B cell (primary cell): Measurements from ENCODE around the gene SLC2A4. TPM values are rescaled to one million over a fixed set of nuclear protein-coding genes. Genes with fewer than 3 reads are reported as not detected.

Experiments
- ATAC-seq: fragments of 200-7000 bp; cut with Tn5 transposase; one replicate; pipeline ENCODE4 v1.10.0; 2021; ENCODE audit warnings: low read depth, mild to moderate bottlenecking, moderate number of reproducible peaks, moderate library complexity
- CTCF ChIA-PET: fragments of 350-600 bp; sonication (Branson Sonifier 250); formaldehyde crosslinking; loops from one replicate; lab custom pipeline; 2021; ENCODE audit warnings: antibody characterized with exemption, inconsistent platforms; lab: Charles Lee
- POLR2A ChIA-PET: fragments of 350-600 bp; sonication (Branson Sonifier 250); formaldehyde crosslinking; loops from one replicate; lab custom pipeline; 2021; ENCODE audit warnings: antibody characterized with exemption; lab: Charles Lee
- DNase-seq: peaks from one replicate; pipeline ENCODE4 v3.0.0; 2013
- H2AFZ ChIP-seq: 2 replicates; pipeline ENCODE4 v1.6.1; 2012; ENCODE audit warnings: mild to moderate bottlenecking, low read depth, low read length; ENCODE audit not compliant: insufficient read depth, poor library complexity, severe bottlenecking
- H3K27ac ChIP-seq, 2 donors: 1 replicate in 1 of 2; 2 replicates in 1 of 2; pipeline ENCODE4 v1.5.1; 2012 to 2013; ENCODE audit warnings: low read length in 2 of 2, mild to moderate bottlenecking in 2 of 2, moderate library complexity in 1 of 2
- H3K27me3 ChIP-seq, 4 experiments: fragments of 200-600 bp in 1 of 4; sonication (generic) in 1 of 4; replicated peaks in 1 of 4; 1 replicate in 2 of 4; 2 replicates in 2 of 4; pipeline versions ENCODE4 v1.6.1 to v1.7.0; 2013 to 2016; ENCODE audit warnings: low read length in 3 of 4, mild to moderate bottlenecking in 2 of 4, mixed read lengths in 1 of 4, moderate library complexity in 1 of 4; ENCODE audit not compliant: insufficient read depth in 4 of 4, control insufficient read depth in 3 of 4; ENCODE audit errors: control extremely low read depth in 1 of 4
- H3K36me3 ChIP-seq, 2 experiments: replicated peaks in 1 of 2; 1 replicate in 1 of 2; 2 replicates in 1 of 2; pipeline versions ENCODE4 v1.6.1 to v1.7.1; 2013; ENCODE audit warnings: low read length in 1 of 2; ENCODE audit not compliant: insufficient read depth in 2 of 2, control insufficient read depth in 1 of 2; ENCODE audit errors: control extremely low read depth in 1 of 2, extremely low read depth in 1 of 2
- H3K4me1 ChIP-seq, 2 donors: fragments of 200-600 bp in 1 of 2; sonication (generic) in 1 of 2; 1 replicate in 1 of 2; 2 replicates in 1 of 2; pipeline versions ENCODE4 v1.5.1 to v1.6.1; 2013 to 2017; ENCODE audit warnings: low read length in 2 of 2; ENCODE audit not compliant: control insufficient read depth in 2 of 2, insufficient read depth in 2 of 2
- H3K4me2 ChIP-seq: replicated peaks from 2 replicates; pipeline ENCODE3; 2012; ENCODE audit warnings: mild to moderate bottlenecking, low read depth, low read length; ENCODE audit not compliant: poor library complexity, severe bottlenecking
- H3K4me3 ChIP-seq, 5 experiments: fragments of 200-600 bp in 1 of 5; sonication (generic) in 1 of 5; 1 replicate in 3 of 5; 2 replicates in 2 of 5; pipeline versions ENCODE4 v1.5.1 to v1.7.0; 2011 to 2016; ENCODE audit warnings: low read length in 4 of 5, mild to moderate bottlenecking in 4 of 5, low read depth in 2 of 5, control low read depth in 1 of 5, moderate library complexity in 1 of 5; ENCODE audit not compliant: insufficient read depth in 1 of 5; ENCODE audit errors: control extremely low read depth in 1 of 5, extremely low read depth in 1 of 5
- H3K79me2 ChIP-seq: fragments of 200-600 bp; sonication (generic); one replicate; pipeline ENCODE4 v1.6.0; 2016; ENCODE audit warnings: low read length; ENCODE audit not compliant: control insufficient read depth, insufficient read depth
- H3K9ac ChIP-seq: fragments of 200-600 bp; sonication (generic); 2 replicates; pipeline ENCODE4 v1.6.1; 2017; ENCODE audit warnings: mild to moderate bottlenecking, low read length, moderate library complexity
- H3K9me3 ChIP-seq, 3 donors: one replicate each; pipeline versions ENCODE4 v1.6.1 to v1.7.1; 2013; ENCODE audit warnings: low read length in 2 of 3; ENCODE audit not compliant: control insufficient read depth in 2 of 3, insufficient read depth in 1 of 3; ENCODE audit errors: control extremely low read depth in 1 of 3
- H4K20me1 ChIP-seq: 2 replicates; pipeline ENCODE4 v1.6.0; 2012; ENCODE audit warnings: mild to moderate bottlenecking, low read length; ENCODE audit not compliant: insufficient read depth, control insufficient read depth, poor library complexity, severe bottlenecking
- H3K27ac Mint-ChIP-seq: one replicate; pipeline ENCODE4 v1.8.0; 2021; ENCODE audit warnings: mixed read lengths
- H3K27me3 Mint-ChIP-seq: one replicate; pipeline ENCODE4 v1.8.0; 2021; ENCODE audit warnings: mixed read lengths
- H3K4me1 Mint-ChIP-seq: one replicate; pipeline ENCODE4 v1.8.0; 2021; ENCODE audit warnings: mixed read lengths
- H3K4me3 Mint-ChIP-seq: one replicate; pipeline ENCODE4 v1.8.0; 2021; ENCODE audit warnings: mixed read lengths
- H3K9me3 Mint-ChIP-seq: one replicate; pipeline ENCODE4 v1.8.0; 2022; ENCODE audit warnings: mixed read lengths; ENCODE audit not compliant: insufficient read depth
- CTCF ChIP-seq: fragments of 200-600 bp; IDR thresholded peaks from one replicate; pipeline ENCODE4 v1.8.0; 2022; ENCODE audit warnings: antibody characterized with exemption, mild to moderate bottlenecking
- EZH2 ChIP-seq: IDR thresholded peaks from 2 replicates; pipeline ENCODE4 v1.6.1; 2012; ENCODE audit warnings: borderline replicate concordance, low read depth, mild to moderate bottlenecking, moderate library complexity, low read length; ENCODE audit not compliant: insufficient read depth, poor library complexity, severe bottlenecking
- WGBS: methylation state at CpG from one replicate; pipeline ENCODE4 v1.1.5; 2013; ENCODE audit warnings: missing lambda C conversion rate; ENCODE audit not compliant: insufficient coverage; 5-methylcytosine and 5-hydroxymethylcytosine counted together
- intact Hi-C: fragments of 100-400 bp; cut with micrococcal nuclease; formaldehyde crosslinking; loops from one replicate; pipeline ENCODE4 v1.10.0; 2022
- polyA plus RNA-seq: library from polyadenylated mRNA; depleted of rRNA; stranded (reverse); fragments of >200 nt; gene quantifications from 2 replicates; pipeline ENCODE4 v1.2.3, GENCODE V29; 2012
- total RNA-seq, 2 donors: library from RNA; stranded (reverse); fragments of 120-200 nt in 1 of 2; gene quantifications; 1 replicate in 1 of 2; 2 replicates in 1 of 2; pipeline versions ENCODE4 v1.2.3 to v1.2.4, GENCODE V29; 2013 to 2022

Gene SLC2A4
- total and polyA plus RNA-seq, 2 donors (not counting 1 experiment from before 2014, with no cell fraction given) = not detected

- ATAC-seq (no peak), DNase-seq (peak; percentile 73)
- Mint-ChIP-seq H3K4me1 (peaks cover 41% of the 10 kb centered on the region), H3K9me3 (no peaks in the 10 kb centered on the region), H3K27me3 (no peaks in the 10 kb centered on the region), H3K4me3 (peak within 1 kb of the TSS; percentile 96), H3K27ac (peak within 1 kb of the TSS; percentile 98)
- Histone ChIP-seq H3K9ac (peak within 1 kb of the TSS; percentile 86), H4K20me1 (peaks cover 4% of the 10 kb centered on the region), H3K4me3 (peak within 1 kb of the TSS; percentile 65 to 92 (median 81)), H3K9me3 (no peaks in the 10 kb centered on the region), H3K4me2 (peak within 1 kb of the TSS; percentile 88), H3K36me3 (peaks cover 0 to 20% of the 10 kb centered on the region in 2 experiments), H3K27me3 (no peaks in the 10 kb centered on the region), H3K4me1 (peaks cover 23 to 49% of the 10 kb centered on the region in 2 donors), H2AFZ (peak within 1 kb of the TSS; percentile 94), H3K27ac (peak within 1 kb of the TSS; percentile 86 to 93), H3K79me2 (peaks cover 23% of the 10 kb centered on the region)
- WGBS = under 1% methylated on average over 45 of the region's 50 CpGs
- ChIA-PET POLR2A (interaction anchor here (0.7 to 2.4 kb wide), 15 partner anchors 9 to 919 kb away, joined by 3 to 18 read pairs (median 5); partner anchors contain the start of genes CD68, CTC1, CTDNEP1 and ELP5), CTCF (interaction anchor here (0.9 to 3.0 kb wide), 13 partner anchors 8 to 159 kb away, joined by 3 to 20 read pairs (median 7); partner anchors contain the start of genes ACADVL, ACAP1, DLG4 and GPS2)
- intact Hi-C loops = loop anchor here (1.0 kb wide), 9 partner anchors 14 to 243 kb away; partner anchors contain the start of genes DVL2, EIF5A, ELP5 and GABARAP
- no peak for TF ChIP-seq CTCF
- TF ChIP-seq EZH2 = no peak
Observed at GRCh38 chr17:7328840-7329373, 47.4 kb downstream of the SLC2A4 start, which contains the start of gene NEURL4. Gene NEURL4 (minus strand): TSS chr17:7329335. CDS start chr17:7329312, 23 bp downstream.
